Gastroesophageal sphincter (tissue), 4 donors: ENCODE data around the gene SPINK6. TPM values are rescaled to one million over a fixed set of nuclear protein-coding genes. Genes with fewer than 3 reads are reported as not detected.

Experiments
- ATAC-seq: fragments of 150-250 bp; one replicate; pipeline ENCODE4 v1.9.1; 2016; ENCODE audit warnings: mild to moderate bottlenecking, moderate library complexity
- H3K27ac ChIP-seq, 4 donors: fragments of 200-600 bp; sonication (generic) in 3 of 4; 1 replicate in 3 of 4; 2 replicates in 1 of 4; pipeline ENCODE4 v1.5.1; 2016 to 2019
- H3K27me3 ChIP-seq: fragments of 200-600 bp; sonication (generic); one replicate; pipeline ENCODE4 v1.5.1; 2019
- H3K36me3 ChIP-seq, 2 donors: fragments of 200-600 bp; sonication (generic); one replicate each; pipeline ENCODE4 v1.5.1; 2019; ENCODE audit warnings: control low read depth in 1 of 2
- H3K4me1 ChIP-seq, 3 donors: fragments of 200-600 bp; sonication (generic); 1 replicate in 2 of 3; 2 replicates in 1 of 3; pipeline ENCODE4 v1.5.1; 2016 to 2019; ENCODE audit warnings: control low read depth in 2 of 3
- H3K4me3 ChIP-seq, 2 donors: fragments of 200-600 bp; sonication (generic); one replicate each; pipeline ENCODE4 v1.5.1; 2019; ENCODE audit warnings: mild to moderate bottlenecking in 1 of 2, moderate library complexity in 1 of 2
- H3K9me3 ChIP-seq, 3 donors: fragments of 200-600 bp; sonication (generic); one replicate each; pipeline ENCODE4 v1.5.1; 2017 to 2019; ENCODE audit warnings: control low read depth in 2 of 3
- EP300 ChIP-seq: sonication (generic); formaldehyde crosslinking; IDR thresholded peaks from one replicate; pipeline ENCODE4 v1.6.1; 2017; ENCODE audit warnings: antibody characterized with exemption, mild to moderate bottlenecking
- POLR2A ChIP-seq, 2 donors: fragments of 450-650 bp; IDR thresholded peaks; one replicate each; pipeline ENCODE4 v1.6.1; 2017; ENCODE audit warnings: antibody characterized with exemption in 2 of 2, mild to moderate bottlenecking in 2 of 2, moderate library complexity in 1 of 2
- POLR2AphosphoS5 ChIP-seq: sonication (generic); formaldehyde crosslinking; IDR thresholded peaks from one replicate; pipeline ENCODE4 v1.6.1; 2017; ENCODE audit warnings: antibody characterized with exemption
- WGBS, 2 donors: methylation state at CpG; one replicate each; pipeline ENCODE4 v1.1.5; 2018; ENCODE audit warnings: low coverage in 1 of 2; 5-methylcytosine and 5-hydroxymethylcytosine counted together
- total RNA-seq, 4 donors: library from RNA; depleted of rRNA; stranded (reverse); fragments of >200 nt; gene quantifications; one replicate each; pipeline ENCODE4 v1.1.0, GENCODE V29; 2016
- TF ChIP-seq, protein P1 (sequence below), 4 experiments: fragments of 200-600 bp in 2 of 4; fragments of 450-650 bp in 2 of 4; sonication (generic) in 1 of 4; IDR thresholded peaks; one replicate each; pipeline ENCODE4 v1.5.1; 2017 to 2019; ENCODE audit warnings: antibody characterized with exemption in 4 of 4, mild to moderate bottlenecking in 2 of 4, moderate library complexity in 2 of 4

Gene SPINK6
- total RNA-seq, 4 donors from 2014 or later = not detected

- peaks cover 0 to 36% (median 0%) of the 10 kb centered on the region in 3 donors for H3K4me1 ChIP-seq
- H3K27ac ChIP-seq = no peak overlapping the region
- no peaks in the 10 kb centered on the region for H3K27me3 ChIP-seq
- no peak overlapping the region for H3K4me3 ChIP-seq
- no peak for ATAC-seq
- H3K9me3 ChIP-seq = no peaks in the 10 kb centered on the region
- TF ChIP-seq POLR2A (IDR thresholded peaks at IDR 0.05) = no peak
- TF ChIP-seq POLR2AphosphoS5 = no peak
- no peak for TF ChIP-seq EP300
- TF ChIP-seq, protein P1, sequence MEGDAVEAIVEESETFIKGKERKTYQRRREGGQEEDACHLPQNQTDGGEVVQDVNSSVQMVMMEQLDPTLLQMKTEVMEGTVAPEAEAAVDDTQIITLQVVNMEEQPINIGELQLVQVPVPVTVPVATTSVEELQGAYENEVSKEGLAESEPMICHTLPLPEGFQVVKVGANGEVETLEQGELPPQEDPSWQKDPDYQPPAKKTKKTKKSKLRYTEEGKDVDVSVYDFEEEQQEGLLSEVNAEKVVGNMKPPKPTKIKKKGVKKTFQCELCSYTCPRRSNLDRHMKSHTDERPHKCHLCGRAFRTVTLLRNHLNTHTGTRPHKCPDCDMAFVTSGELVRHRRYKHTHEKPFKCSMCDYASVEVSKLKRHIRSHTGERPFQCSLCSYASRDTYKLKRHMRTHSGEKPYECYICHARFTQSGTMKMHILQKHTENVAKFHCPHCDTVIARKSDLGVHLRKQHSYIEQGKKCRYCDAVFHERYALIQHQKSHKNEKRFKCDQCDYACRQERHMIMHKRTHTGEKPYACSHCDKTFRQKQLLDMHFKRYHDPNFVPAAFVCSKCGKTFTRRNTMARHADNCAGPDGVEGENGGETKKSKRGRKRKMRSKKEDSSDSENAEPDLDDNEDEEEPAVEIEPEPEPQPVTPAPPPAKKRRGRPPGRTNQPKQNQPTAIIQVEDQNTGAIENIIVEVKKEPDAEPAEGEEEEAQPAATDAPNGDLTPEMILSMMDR (IDR thresholded peaks at IDR 0.05) = no peak
- WGBS, 2 donors = 72 to 90% methylated on average over 3 to 4 of the region's 4 CpGs
- no peaks in the 10 kb centered on the region for H3K36me3 ChIP-seq
Observed at GRCh38 chr5:148205044-148205806, 2.4 kb downstream of the SPINK6 start.

- no peak for ATAC-seq
- H3K36me3 ChIP-seq = no peaks in the 10 kb centered on the region
- no peaks in the 10 kb centered on the region for H3K9me3 ChIP-seq
- peaks cover 0 to 36% (median 0%) of the 10 kb centered on the region in 3 donors for H3K4me1 ChIP-seq
- WGBS, 2 donors = 58 to 82% methylated on average over 1 of the region's 1 CpG
- no peak overlapping the region for H3K27ac ChIP-seq
- TF ChIP-seq POLR2AphosphoS5 (no peak), POLR2A (IDR thresholded peaks at IDR 0.05) (no peak)
- no peak overlapping the region for H3K4me3 ChIP-seq
- no peaks in the 10 kb centered on the region for H3K27me3 ChIP-seq
Observed at GRCh38 chr5:148205865-148206264, 3.0 kb downstream of the SPINK6 start.

GRCh38 chr5:148206620-148207019 is 3.8 kb downstream of the SPINK6 start:
- WGBS, 2 donors = 41 to 61% methylated on average over 1 of the region's 1 CpG
- TF ChIP-seq EP300 = no peak
- no peak for TF ChIP-seq POLR2AphosphoS5
- no peak for TF ChIP-seq POLR2A (IDR thresholded peaks at IDR 0.05)
- TF ChIP-seq, protein P1 (IDR thresholded peaks at IDR 0.05) = no peak
- Histone ChIP-seq H3K36me3 (no peaks in the 10 kb centered on the region), H3K4me3 (no peak overlapping the region), H3K4me1 (peaks cover 0 to 36% (median 0%) of the 10 kb centered on the region in 3 donors), H3K27ac (no peak overlapping the region), H3K9me3 (no peaks in the 10 kb centered on the region), H3K27me3 (no peaks in the 10 kb centered on the region)
- ATAC-seq = no peak

GRCh38 chr5:148208226-148208625 is 5.4 kb downstream of the SPINK6 start:
- Histone ChIP-seq H3K9me3 (no peaks in the 10 kb centered on the region), H3K27ac (no peak overlapping the region), H3K36me3 (no peaks in the 10 kb centered on the region), H3K4me1 (peaks cover 0 to 36% (median 0%) of the 10 kb centered on the region in 3 donors), H3K27me3 (no peaks in the 10 kb centered on the region), H3K4me3 (no peak overlapping the region)
- ATAC-seq = no peak
- no peak for TF ChIP-seq EP300
- TF ChIP-seq POLR2A (IDR thresholded peaks at IDR 0.05) = no peak
- TF ChIP-seq, protein P1 (IDR thresholded peaks at IDR 0.05) = no peak
- no peak for TF ChIP-seq POLR2AphosphoS5

- Histone ChIP-seq H3K4me1 (peaks cover 0 to 36% (median 0%) of the 10 kb centered on the region in 3 donors), H3K27me3 (no peaks in the 10 kb centered on the region), H3K9me3 (no peaks in the 10 kb centered on the region), H3K36me3 (no peaks in the 10 kb centered on the region), H3K27ac (no peak overlapping the region), H3K4me3 (no peak overlapping the region)
- TF ChIP-seq POLR2AphosphoS5 (no peak), EP300 (no peak), POLR2A (IDR thresholded peaks at IDR 0.05) (no peak)
- TF ChIP-seq, protein P1 (IDR thresholded peaks at IDR 0.05) = no peak
- ATAC-seq = no peak
- 27 to 55% methylated on average over 2 to 3 of the region's 3 CpGs for WGBS, 2 donors
Observed at GRCh38 chr5:148209151-148209770, 6.4 kb downstream of the SPINK6 start.
